ENCODE results near the gene HKDC1.
"Not testable (repeated sequence)": the region's sequence is repeated elsewhere in the genome, so short reads cannot be mapped to it uniquely, and the experiment has no call there.

Gene HKDC1

DNA sequence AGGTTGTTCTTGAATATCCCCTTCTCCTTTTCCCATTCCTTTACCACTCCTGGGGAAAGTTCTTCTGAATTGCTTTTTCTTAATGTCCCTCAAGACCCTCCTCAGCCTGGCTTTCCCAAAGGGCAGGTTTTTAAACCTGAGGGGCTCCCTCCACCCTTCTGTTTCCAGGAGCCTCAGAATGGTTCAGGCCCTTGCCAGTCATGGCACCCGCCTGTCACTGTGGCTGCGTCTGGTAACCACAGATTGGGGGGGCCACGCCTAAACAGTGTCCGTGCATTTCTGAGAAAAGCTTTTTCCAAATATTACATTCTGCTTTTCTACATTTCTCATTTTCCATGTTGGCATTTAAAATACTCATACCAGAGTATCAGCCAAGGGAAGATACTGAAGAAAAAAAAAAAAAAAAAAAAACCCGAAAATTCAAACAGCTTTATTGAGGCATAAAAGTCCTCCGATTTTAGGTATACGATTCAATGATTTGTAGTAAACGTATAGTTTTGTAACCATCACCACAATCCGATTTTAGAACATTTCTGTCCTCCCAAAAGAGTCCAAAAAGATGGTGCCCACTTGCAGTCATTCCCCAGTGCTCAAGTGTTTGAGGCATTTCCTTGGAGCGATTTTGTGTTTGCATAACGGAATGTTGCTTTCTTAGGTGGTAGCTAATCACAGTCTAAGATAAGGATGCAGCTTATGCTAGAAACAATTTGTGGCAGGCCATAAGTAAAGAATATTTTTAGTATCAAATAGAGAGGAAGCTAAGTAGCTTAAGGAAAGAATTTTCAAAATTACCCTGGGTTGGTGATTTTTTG lies 22.1 kb downstream of the HKDC1 start:
- no peak for DNase-seq (ENCODE audit: low read depth in 1 of 2, low spot score in 1 of 2)

DNA sequence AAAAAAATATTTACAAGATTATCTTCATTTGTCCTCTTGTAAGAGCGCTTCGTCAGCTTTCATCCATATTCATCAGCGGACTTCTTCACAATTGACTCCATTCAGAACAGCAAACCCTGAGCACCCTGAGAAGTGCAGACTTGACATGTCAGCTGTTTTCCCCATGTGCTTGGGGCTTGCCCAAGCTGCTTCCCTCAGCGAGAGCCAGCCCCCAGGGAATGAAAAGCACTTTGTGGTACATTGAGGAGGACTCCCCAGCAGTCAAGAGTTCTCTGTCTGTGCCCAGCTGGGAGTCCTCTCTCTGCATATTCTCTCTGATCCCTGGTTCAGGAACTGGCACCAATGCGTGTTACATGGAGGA lies 22.7 kb downstream of the HKDC1 start:
- DNase-seq (ENCODE audit: low read depth in 1 of 2, low spot score in 1 of 2): no peak

DNA sequence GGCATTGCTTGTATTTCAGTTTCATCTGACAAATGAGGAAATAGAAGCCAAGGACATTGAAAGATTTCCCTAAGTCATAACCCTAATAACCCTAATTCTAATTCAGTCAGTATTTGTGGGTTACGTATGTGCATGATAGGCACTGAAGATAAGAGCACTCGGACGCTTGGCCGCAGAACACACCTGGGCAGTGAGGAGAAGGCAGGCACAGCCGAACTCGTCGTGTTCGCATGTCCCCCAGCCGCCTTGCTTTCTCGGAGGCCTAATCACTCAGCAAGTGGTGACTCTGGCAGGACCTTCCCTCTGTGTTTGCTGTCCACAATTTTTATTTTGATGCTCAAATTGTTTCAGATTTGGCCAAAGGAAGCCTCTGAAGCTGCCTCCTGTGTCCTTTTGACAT lies 23.7 kb downstream of the HKDC1 start:
- DNase-seq (ENCODE audit: low read depth in 1 of 2, low spot score in 1 of 2): no peak

DNA sequence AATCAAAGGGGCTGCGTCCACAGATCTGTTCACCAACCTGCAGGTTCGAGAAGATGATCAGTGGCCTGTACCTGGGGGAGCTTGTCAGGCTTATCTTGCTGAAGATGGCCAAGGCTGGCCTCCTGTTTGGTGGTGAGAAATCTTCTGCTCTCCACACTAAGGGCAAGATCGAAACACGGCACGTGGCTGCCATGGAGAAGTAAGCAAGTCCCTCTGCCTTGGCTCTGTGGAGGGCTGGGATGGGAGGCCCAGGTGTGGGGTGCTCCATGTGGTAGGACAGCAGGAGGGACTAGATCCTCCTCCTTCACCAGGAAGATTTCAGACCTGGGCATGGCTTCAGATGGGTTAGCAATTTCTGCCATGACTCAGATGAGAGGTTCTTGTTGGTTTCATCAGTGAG lies 25.9 kb downstream of the HKDC1 start:
- no peak for DNase-seq (ENCODE audit: low read depth in 1 of 2, low spot score in 1 of 2)

DNA sequence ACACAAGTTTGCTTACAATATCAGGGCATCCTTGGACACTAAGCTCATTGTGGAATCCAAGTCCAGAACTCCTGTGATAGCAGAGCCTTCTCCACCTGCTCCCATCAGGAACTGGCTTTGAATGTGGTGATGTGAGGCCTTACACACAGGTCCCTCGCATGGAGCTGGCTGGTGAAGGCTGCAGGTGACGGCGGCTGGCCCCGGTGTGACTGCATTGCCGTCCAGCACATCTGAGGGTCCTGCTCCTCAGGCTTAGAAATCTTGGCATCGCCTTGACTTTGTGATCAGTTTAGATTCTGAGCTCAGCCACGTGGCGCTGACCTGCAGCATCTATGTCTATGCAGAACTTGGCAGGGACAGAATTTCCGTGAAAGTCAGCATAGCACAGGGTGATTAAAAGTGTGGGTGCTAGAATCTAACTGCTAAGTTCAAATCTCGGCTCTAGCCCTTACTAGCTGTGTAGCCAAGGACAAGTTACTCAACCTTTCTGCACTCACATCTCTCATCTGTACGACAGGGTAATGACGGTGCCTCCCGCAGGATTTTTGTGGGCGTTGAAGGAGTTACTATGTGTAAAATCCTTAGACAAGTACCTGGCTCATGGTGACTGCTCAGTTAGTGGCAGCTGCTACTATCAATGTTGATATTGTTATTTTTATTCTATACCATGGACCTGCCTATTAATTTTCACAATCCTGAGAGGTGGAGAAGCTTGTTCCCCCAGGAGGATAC lies 26.6 kb downstream of the HKDC1 start:
- no peak for DNase-seq (ENCODE audit: low read depth in 1 of 2, low spot score in 1 of 2)

DNA sequence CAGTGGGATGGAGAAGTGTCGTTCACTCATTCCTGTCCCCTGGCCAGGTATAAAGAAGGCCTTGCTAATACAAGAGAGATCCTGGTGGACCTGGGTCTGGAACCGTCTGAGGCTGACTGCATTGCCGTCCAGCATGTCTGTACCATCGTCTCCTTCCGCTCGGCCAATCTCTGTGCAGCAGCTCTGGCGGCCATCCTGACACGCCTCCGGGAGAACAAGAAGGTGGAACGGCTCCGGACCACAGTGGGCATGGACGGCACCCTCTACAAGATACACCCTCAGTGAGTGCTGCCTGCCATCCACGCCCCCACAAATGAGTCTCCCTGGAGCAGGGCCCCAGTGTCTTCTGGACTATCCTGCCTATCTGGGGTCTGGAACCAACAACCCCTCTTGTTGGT lies 27.2 kb downstream of the HKDC1 start:
- DNase-seq (ENCODE audit: low read depth in 1 of 2, low spot score in 1 of 2): no peak

DNA sequence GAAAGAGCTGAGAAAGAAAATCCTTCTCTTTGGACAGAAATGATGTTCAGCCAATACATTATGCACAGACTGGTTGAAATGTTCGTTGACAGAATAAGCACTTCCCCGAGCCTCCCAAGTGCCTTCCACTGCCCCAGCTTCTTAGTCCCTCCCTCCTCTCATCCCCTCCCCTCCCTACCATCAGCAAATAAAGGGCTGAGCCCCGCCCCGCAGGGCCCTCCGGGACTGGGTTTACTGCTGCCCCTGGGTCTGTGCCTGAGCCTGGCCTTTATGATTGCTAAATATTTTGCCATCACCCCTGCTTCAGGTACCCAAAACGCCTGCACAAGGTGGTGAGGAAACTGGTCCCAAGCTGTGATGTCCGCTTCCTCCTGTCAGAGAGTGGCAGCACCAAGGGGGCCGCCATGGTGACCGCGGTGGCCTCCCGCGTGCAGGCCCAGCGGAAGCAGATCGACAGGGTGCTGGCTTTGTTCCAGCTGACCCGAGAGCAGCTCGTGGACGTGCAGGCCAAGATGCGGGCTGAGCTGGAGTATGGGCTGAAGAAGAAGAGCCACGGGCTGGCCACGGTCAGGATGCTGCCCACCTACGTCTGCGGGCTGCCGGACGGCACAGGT lies 28.1 kb downstream of the HKDC1 start:
- DNase-seq (ENCODE audit: low read depth in 1 of 2, low spot score in 1 of 2): no peak

DNA sequence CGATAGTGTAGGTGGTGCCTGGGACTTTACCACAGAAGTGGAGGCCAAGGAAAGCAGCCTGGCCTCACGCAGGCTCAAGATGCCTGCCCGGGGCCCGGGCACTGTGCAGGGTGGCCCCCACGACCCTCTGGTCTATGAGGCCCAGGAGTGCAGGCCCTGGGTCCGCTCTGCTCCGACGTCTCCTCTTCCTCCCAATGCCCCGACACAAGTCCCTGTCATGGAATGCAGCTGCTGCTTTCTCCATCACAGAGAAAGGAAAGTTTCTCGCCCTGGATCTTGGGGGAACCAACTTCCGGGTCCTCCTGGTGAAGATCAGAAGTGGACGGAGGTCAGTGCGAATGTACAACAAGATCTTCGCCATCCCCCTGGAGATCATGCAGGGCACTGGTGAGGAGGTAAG lies 29.9 kb downstream of the HKDC1 start:
- no peak for DNase-seq (ENCODE audit: low read depth in 1 of 2, low spot score in 1 of 2)

DNA sequence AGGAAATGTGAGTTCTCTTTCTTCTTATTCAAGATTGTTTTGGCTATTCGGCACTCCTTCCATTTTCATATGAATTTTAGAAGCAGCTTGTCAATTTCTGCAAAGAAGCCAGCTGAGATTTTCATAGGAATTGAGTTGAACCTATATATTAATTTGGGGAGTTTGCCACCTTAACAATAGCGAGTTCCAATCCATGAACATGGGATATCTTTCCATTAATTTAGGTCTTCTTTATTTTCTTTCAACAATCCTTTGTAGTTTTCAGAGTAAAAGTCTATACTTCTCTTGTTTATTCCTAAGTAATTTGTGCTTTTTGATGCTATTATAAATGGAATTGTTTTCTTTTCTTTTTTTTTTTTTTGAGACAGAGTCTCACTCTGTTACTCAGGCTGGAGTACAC lies 31.3 kb downstream of the HKDC1 start:
- not testable (repeated sequence) for DNase-seq (ENCODE audit: low read depth in 1 of 2, low spot score in 1 of 2)

DNA sequence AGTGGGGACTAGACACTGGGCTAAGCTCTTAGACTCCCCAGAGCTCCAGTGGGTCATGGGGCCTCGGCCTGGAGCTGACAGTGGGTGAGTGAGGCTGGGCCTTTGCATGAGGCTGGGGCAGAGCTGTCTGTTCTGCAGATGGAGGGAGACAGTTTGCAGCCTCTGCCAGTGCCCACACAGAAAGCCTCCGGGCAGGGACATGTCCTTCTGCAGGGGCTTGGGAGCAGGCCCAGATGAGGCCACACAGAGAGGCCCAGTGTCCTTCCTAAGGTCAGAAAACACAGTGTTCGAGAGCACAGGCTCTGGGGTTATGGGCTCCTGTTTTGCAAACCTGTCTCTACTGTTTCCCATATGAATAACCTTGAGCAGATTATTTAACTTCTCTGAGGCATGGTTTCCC lies 33.0 kb downstream of the HKDC1 start:
- DNase-seq (ENCODE audit: low read depth in 1 of 2, low spot score in 1 of 2): no peak

DNA sequence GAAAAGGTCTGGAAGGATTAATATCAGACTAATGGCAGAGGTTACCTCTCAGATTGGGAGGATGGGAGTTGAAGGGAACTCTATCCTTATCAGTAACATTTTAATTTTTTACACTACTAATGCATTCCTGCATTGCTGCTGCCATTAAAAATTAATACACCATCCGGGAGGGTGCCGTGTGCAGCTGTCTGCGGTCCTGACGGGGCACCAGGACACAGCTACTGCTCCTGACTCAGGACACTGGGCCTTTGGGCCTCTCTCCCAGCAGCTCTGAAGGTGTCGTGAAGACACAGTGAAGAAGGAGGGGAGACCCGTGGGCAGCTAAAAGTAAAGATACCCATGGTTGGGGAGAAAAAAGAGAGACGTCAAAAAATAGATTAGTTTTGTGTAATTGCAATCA lies 34.7 kb downstream of the HKDC1 start:
- no peak for DNase-seq (ENCODE audit: low read depth in 1 of 2, low spot score in 1 of 2)

DNA sequence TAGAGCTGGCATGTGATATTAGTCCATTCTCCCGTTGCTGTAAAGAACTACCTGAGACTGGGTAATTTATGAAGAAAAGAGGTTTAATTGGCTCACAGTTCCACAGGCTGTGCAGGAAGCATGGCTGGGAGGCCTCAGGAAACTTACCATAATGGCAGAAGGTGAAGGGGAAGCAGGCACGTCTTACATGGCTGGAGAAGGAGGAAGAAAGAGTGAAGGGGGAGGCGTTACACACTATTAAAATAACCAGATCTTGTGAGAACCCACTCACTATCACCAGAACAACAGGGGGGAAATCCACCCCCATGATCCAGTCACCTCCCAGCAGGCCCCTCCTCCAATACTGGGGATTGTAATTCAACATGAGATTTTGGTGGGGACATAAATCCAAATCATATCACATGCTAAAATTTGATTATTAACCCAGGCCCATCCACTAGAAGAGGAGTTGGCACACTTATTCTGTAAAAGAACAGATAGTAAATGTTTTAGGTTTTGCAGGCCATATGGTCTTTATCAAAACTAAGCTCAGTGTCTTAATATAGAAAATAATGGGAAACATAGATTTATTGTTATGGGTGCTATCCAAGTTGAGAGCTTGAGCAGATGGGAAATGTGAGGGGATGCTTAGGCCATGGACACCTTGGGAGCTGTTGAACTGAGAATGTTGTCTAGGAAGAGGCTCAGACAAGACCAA lies 39.6 kb downstream of the HKDC1 start:
- no peak for DNase-seq (ENCODE audit: low read depth in 1 of 2, low spot score in 1 of 2)

DNA sequence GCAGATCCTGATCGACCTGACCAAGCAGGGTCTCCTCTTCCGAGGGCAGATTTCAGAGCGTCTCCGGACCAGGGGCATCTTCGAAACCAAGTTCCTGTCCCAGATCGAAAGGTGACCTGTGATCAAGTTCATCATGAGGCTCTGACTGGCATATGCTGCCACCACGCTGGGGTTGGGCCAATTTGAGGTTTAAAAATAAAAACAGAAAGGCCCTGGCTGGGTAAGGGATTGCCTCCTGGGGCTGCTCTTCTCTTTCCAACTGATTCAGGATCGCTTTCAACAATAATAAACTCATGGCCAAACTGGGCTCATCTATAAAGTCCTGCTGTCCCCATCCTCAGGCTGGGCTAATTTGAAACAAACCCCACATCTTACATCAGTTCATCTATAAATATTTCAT lies 41.1 kb downstream of the HKDC1 start:
- DNase-seq (ENCODE audit: low read depth in 1 of 2, low spot score in 1 of 2): no peak

DNA sequence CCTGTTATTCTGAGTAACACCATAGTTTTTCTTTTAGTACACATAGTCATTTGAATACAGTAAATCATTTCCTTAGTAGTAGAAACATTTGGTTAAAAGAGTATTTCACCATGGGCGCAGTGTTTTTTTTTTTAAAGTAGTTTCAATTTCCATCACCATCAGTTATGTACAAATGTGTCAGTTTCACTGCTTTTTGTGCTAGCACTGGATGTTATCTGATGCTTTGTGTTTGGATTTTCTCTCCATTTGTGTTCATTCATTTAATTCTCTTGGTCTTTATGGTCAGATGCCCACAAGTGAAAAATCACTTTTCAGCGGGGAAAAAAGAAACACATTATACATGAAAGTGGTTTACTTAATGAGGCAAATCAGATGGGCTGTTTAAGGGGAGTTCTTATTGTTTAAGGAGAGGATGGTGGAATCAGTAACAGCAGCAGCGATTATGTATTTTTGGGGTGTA lies 42.2 kb downstream of the HKDC1 start:
- no peak for DNase-seq (ENCODE audit: low read depth in 1 of 2, low spot score in 1 of 2)

DNA sequence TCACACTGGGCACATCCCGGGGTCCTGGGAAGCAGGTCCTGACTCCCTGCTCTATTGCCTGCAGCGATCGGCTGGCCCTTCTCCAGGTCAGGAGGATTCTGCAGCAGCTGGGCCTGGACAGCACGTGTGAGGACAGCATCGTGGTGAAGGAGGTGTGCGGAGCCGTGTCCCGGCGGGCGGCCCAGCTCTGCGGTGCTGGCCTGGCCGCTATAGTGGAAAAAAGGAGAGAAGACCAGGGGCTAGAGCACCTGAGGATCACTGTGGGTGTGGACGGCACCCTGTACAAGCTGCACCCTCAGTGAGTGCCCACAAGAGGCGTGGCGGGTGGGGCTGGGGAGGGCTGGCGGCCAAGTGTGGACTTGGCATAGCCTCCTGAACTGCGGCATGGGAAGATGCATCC lies 45.4 kb downstream of the HKDC1 start:
- DNase-seq (ENCODE audit: low read depth in 1 of 2, low spot score in 1 of 2): no peak

DNA sequence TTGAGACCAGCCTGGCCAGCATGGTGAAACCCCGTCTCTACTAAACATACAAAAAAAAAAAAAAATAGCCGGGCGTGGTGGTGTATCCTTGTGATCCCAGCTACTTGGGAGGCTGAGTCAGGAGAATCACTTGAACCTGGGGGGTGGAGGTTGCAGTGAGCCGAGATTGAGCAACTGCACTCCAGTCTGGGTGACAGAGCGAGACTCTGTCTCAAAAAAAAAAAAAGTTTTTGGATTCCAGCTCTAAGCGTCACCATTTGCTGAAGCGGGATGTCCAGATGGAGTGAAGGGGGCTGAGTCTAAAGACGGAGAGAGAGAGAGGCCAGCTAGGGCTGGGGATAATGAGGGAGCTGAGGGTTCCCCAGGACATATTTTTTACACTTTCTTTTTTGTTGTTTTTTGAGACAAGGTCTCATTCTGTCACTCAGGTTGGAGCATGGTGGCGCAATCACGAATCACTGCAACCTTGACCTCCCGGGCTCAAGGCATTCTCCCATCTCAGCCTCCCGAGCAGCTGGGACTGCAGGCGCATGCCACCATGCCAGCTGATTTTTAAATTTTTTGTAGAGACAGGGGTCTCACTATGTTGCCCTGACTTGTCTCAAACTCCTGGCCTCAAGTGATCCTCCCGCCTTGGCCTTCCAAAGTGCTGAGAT lies 48.8 kb downstream of the HKDC1 start:
- no peak for DNase-seq (ENCODE audit: low read depth in 1 of 2, low spot score in 1 of 2)

DNA sequence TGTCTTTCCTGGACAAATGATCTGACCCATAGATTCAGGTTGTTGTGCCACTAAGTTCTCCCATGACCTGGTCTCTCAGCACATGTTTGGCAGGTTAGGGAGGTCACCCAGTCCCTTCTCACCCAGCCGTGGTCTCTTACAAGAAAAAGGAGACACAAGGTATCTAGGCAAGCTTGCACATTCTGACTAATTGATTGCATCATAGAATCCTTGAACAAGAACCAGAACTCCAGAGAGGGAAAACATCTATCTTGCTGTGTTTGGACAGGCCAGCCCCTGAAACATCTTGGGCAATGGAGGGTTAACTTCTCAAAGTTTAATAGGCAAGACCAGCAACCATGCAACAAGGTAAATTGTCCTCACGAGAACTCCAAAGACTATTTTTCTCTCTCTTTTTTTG lies 49.6 kb downstream of the HKDC1 start:
- DNase-seq (ENCODE audit: low read depth in 1 of 2, low spot score in 1 of 2): no peak

DNA sequence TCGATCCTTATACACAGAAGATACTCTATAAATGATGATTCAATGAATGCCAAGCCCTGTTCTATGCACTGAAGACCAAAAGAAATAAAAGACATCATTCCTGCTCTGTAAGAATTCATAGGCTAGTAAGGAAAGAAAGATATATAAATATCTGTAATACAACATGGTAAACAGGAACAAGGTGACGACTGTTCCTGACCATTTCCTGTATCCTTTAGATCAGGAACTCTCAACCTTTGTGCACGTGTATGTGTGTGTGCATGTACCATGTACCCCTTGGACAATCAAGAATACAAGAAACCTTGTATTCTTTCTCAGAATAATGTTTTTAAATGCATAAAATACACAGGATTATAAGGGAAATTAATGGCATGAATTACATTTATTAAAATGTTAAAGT lies 50.9 kb downstream of the HKDC1 start:
- no peak for DNase-seq (ENCODE audit: low read depth in 1 of 2, low spot score in 1 of 2)

DNA sequence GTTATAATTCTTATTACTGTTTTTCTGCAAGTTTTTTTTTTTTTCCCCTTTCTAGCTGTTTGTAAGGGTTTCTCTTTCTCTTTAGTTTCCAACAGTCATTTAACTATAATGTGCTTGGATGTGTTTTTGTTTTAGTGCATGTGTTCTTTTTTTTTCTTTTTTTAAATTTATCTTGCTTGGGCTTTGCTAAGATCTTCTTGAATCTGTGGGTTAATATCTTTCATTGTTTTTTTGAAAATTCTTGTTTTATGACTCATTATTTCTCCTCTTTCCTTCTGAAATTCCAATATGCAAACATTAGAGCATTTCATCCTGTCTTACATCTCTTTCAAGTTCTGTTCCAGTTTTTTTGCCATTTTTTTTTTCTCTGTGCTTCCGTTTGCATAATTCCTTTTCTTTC lies 52.5 kb downstream of the HKDC1 start:
- DNase-seq (ENCODE audit: low read depth in 1 of 2, low spot score in 1 of 2): no peak

DNA sequence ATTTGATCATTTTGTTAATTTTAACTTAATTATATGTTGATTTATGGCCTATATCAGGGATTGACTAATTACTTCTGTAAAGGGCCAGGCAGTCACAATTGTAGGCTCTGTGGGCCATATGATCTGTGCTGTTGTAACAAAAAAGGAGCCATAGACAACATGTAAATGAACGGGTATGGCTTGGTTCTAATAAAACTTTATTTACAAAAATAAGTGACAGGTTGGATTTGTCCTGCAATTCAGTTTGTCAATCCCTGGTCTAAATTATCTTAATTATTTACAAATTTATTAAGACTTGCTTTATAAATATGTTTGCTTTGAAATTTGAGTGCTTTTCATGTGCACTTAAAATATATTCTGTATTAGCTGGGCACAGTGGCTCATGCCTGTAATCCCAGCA lies 55.3 kb downstream of the HKDC1 start:
- no peak for DNase-seq (ENCODE audit: low read depth in 1 of 2, low spot score in 1 of 2)

DNA sequence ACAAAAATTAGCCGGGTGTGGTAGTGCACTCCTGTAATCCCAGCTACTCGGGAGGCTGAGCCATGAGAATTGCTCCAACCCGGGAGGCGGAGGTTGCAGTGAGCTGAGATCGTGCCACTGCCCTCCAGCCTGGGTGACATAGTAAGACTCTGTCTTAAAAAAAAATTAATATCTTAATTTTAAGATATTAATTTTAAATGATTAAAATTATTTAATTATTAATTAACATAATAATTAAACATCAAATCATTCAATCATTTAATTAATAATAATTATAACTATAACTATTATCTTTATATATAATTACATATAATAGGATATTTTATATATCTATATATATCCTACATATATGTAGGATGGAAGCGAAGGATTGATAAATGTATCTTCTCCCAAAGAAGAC lies 56.4 kb downstream of the HKDC1 start:
- DNase-seq (ENCODE audit: low read depth in 1 of 2, low spot score in 1 of 2): no peak

Data from stimulated activated CD4-positive, alpha-beta T cell treated with anti-CD3 and anti-CD28 coated beads, Interleukin-15, amount 100 ng/mL, for 1 hour (primary cell).